ENCODE results near the gene WDFY3. TPM values are rescaled to one million over a fixed set of nuclear protein-coding genes. Genes with fewer than 3 reads are reported as not detected.

Gene WDFY3
- total and polyA plus RNA-seq, 2 of the 13 experiments (the other 11 are each of a cell fraction or from before 2014, with no cell fraction given): 16.7 to 24.5 TPM

- TF ChIP-seq ZNF281 (CRISPR knock-in tag; IDR thresholded peaks at IDR 0.05; ENCODE audit: borderline replicate concordance) (peak; percentile 17; the same call in 1 of the 2 replicates), ZNF773 (CRISPR knock-in tag; IDR thresholded peaks at IDR 0.05; ENCODE audit: borderline replicate concordance) (no peak), HNRNPLL (IDR thresholded peaks at IDR 0.05; ENCODE audit: low read depth, low read length, poor library complexity, severe bottlenecking) (peak; percentile 60), ZNF776 (CRISPR knock-in tag; IDR thresholded peaks at IDR 0.05) (peak; percentile 64; the same call in 1 of the 2 replicates), CTCF (CRISPR knock-in tag; IDR thresholded peaks at IDR 0.05) (peak; percentile 37), ZNF446 (CRISPR knock-in tag; IDR thresholded peaks at IDR 0.05) (peak; percentile 52; the same call in 1 of the 2 replicates), MAZ (IDR thresholded peaks at IDR 0.05; ENCODE audit: borderline replicate concordance, low read depth, low read length) (no peak), MAZ (CRISPR knock-in tag; IDR thresholded peaks at IDR 0.05; ENCODE audit: low read depth) (peak; percentile 68; the same call in 1 of the 2 replicates), ZNF768 (CRISPR knock-in tag; IDR thresholded peaks at IDR 0.05) (peak; percentile 82; the same call in 1 of the 2 replicates), ARID5B (CRISPR knock-in tag; IDR thresholded peaks at IDR 0.05) (peak; percentile 38; the same call in 1 of the 2 replicates), ZBTB43 (CRISPR knock-in tag; conservative IDR thresholded peaks at IDR 0.05) (no peak), ZNF431 (CRISPR knock-in tag; IDR thresholded peaks at IDR 0.05; ENCODE audit: borderline replicate concordance, low read depth) (peak; percentile 77; the same call in 1 of the 2 replicates), ZNF7 (CRISPR knock-in tag; IDR thresholded peaks at IDR 0.05) (no peak), ZNF292 (CRISPR knock-in tag; IDR thresholded peaks at IDR 0.05; ENCODE audit: borderline replicate concordance, low read depth) (0 out of 2 replicates have a peak, but pooled peaks have one; percentile 46), ZNF891 (CRISPR knock-in tag; IDR thresholded peaks at IDR 0.05) (peak; percentile 34; the same call in 1 of the 2 replicates), ZNF543 (CRISPR knock-in tag; IDR thresholded peaks at IDR 0.05) (peak; percentile 46; the same call in 1 of the 2 replicates), ZNF329 (CRISPR knock-in tag; IDR thresholded peaks at IDR 0.05; ENCODE audit: low read depth) (peak; percentile 97), ZNF713 (CRISPR knock-in tag; IDR thresholded peaks at IDR 0.05) (0 out of 2 replicates have a peak, but pooled peaks have one; percentile 55)
Measured at GRCh38 chr4:84965553-84966381, 723 bp downstream of the WDFY3 start (continued).
